ENCODE data around the gene SLC25A27.

SLC25A27 gene

GRCh38 chr6:46651006-46651405, 1.8 kb upstream of the SLC25A27 start:
- DNase-seq (ENCODE audit: low read depth in 2 of 2), result no peak

DNA sequence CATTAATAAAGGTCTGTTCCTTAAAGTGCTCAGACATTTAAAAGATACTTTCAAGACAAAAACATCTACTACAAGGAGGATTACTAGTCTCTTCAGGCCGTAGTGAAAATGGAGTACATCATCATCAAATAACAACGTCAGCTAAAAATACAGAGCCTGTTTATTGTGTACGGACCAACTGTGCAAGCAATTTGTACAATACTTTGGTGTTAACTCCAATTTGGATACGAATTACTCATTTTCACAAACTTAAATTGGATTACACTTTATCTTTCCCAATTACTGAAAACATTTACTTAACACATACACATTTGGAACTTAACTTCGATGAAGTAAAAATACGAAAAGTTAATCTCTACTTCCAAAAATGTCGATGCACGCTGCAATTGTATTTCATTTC, 959 bp upstream of the SLC25A27 start:
- DNase-seq (ENCODE audit: low read depth in 2 of 2), result no peak

DNA sequence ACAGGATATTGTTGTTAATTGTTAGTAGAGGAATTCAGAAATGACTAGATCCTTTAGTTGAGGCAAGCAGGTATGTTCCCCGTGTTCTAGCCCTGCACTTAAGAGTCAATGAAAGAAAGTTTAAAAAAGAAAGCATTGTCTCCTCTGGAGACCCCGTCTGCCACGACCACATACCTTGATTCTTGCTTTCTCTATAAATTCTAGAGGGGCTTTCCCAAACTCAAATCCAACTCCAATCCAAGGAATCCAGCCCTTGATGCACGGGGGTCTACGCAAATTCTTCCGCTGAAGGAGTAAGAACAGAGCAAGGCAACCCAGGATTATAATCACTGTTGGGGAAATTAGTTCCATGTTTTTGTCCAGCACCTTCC, 558 bp upstream of the SLC25A27 start:
- DNase-seq (ENCODE audit: low read depth in 2 of 2), result no peak

DNA sequence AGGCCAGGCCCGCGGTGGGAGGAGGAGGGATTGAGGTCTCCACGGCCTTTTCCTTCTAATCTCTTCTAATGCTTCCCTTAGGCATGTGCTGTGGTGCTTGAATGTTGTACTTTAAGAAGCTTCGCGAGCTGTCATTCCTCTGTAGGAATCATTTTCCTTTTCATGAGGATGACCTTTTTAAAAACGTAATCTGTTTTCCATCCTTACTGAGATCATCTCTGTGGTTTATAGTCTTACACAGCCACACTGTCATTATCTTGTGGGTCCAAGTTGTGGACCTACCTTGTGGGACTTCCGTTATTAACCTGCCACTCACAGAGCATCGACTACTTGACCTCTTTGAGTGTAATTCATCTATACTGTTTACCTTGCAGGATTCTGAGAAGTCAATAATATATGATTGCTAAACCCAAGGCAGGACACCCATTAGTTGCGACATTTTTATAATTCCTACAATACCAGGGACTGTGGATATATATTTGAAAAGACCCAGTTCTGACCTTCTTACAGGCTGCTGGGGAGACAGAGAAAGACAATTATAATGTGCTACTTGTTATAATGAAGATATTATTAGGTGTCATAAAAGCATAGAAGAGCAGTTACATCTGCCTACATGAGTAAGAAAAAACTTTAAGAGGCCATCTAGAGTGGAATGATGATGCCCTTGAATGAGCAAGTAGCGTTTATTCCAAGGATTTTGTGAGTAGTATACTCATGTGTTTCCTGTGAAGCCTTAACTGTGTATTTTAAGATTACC, 842 bp downstream of the SLC25A27 start:
- no peak for DNase-seq (ENCODE audit: low read depth in 2 of 2)

DNA sequence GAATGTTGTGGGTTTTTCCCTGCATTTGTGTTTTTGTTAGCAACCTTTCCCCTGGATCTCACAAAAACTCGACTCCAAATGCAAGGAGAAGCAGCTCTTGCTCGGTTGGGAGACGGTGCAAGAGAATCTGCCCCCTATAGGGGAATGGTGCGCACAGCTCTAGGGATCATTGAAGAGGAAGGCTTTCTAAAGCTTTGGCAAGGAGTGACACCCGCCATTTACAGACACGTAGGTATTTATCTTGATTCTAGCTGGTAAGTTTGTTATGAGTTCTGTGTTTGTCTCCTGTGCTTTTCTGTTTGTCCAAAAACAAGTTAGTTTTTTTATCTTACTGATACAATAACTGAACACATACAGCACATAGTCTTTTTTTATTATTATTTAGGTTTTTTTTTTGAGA, 3.0 kb downstream of the SLC25A27 start:
- DNase-seq (ENCODE audit: low read depth in 2 of 2), result no peak

DNA sequence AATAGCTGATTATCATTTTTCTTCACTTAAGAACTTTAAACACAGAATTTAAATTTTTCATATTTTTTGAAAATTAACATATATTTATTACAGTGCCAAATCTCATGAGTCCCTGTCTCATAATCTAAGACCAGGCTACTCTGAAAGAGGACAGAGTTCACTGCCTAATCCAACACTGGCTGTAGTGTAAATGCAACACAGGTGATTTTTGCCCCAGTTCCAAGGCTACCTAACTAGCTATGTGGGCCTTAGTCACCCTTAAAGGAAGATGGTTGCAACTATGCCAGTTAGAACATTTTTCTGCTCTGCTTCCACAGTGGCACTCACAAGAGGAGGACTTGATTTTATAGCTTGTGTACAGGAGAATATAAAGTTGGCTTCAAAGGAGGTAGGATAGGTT, 4.9 kb downstream of the SLC25A27 start:
- no peak for DNase-seq (ENCODE audit: low read depth in 2 of 2)

- no peak for DNase-seq (ENCODE audit: low read depth in 2 of 2)
Measured at GRCh38 chr6:46661483-46661882, 8.7 kb downstream of the SLC25A27 start.

DNA sequence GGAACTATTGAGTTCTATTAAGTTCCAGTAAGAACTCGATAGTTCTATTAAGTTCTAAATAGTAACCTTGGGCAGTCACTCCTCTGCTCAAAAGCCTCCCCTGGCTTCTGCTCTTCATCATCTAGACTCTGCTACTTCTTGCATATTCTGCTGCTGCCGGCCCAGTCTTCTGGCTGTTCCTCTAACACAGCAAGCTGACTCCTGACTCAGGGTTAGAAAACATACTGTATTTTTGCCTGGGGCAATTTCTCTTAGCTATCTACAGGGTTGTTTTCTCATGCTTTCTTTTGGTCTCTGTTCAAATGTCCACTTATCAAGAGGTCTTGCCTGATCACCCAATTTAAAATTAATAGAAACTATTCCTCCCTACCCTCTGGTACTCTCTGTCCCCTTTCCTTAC, 14.6 kb downstream of the SLC25A27 start:
- no peak for DNase-seq (ENCODE audit: low read depth in 2 of 2)

DNA sequence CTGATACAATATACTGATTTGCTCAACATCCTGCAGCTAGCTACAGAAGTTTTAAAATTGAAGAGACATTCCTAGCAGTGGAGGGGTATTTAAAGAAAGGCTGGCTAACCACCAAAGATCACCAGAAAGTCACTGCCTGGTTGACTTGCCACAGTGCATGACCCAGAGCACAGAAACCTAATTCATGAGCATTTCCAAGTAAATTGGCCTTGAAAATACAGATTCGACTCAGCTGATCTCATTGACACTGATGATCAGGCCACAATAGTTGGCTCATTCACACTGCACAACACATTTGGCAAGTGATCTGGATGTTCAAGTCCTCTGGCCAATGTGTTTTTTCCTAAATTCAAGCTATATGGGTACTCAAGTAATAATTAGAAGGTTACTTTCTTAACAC, 21.6 kb downstream of the SLC25A27 start:
- no peak for DNase-seq (ENCODE audit: low read depth in 2 of 2)

DNA sequence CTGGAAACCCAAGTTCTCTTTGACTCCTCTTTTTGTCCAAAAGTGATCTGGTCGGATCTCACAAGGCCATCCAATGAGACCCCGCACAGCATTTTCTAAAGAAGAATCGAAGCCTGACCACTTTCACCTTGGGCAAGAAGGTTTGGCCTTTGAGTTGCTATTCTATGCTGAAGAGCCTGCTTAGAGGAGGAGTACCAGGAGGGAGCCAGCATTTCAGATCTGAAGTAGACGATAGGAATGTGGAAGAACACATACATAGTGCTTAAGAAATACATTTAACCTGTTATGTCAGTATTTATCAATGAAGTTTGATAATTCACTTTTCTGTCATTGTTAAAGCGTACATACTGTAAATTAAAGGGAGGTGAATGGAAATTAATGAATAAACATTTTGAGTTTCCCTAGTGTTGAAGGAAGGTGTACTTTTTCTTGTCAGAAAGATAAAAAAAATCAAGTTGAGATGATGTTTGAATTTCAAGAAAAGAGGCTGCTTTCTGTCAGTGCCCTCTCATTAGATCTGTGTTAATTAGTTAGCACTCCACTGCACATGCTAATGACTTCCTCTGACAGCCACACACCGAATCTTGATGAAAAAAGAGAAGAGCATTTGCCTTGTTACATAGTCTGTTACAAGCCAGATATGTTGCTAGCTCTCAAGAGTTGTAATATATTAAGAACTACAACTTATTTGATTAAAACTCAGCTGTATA, 24.0 kb downstream of the SLC25A27 start:
- no peak for DNase-seq (ENCODE audit: low read depth in 2 of 2)

- DNase-seq (ENCODE audit: low read depth in 2 of 2), result no peak
Measured at GRCh38 chr6:46677314-46677654, 24.5 kb downstream of the SLC25A27 start.

DNA sequence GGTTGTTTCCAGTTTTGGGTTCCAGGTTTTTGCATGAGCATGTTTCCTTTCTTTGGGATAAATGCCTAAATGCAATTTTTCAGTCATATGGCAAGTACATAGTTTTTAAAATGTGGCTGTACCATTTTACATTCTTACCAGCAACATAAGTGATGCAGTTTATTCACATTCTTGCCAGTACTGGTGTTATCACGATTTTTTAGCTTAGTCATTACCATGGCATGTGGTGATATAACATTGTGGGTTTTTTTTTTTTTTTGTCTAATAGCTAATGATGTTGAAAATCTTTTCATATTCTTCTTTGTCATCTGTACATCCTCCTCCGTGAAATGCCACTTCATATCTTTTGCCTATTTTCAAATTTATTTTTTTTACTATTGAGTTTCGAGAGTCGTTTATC, 32.0 kb downstream of the SLC25A27 start:
- no peak for DNase-seq (ENCODE audit: low read depth in 2 of 2)

DNA sequence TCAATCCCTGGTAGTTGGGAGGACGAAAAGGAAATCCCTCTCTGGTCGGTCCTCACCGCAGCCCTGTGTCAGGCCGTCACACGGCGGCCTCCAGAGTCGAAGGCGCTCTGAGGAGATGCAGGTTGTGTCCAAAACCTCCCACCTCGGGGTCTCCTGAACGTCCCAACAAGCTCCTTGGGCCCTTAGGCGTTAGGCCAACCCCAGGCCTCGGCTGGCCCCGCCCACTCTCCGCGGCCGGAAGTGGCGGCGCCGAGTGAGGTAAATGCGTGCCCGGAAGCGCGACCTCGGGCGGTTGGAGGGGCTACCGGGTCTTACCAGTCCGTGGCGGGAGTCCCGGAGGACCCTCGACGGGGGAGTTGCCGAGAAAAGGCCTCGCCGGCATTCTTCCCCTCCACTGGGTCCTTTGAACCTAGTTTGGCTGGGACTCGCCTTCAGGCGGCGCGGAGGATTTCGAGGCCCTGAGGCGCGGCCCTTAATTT, 34.9 kb downstream of the SLC25A27 start, which contains the start of gene TDRD6:
TSS of gene TDRD6 (plus strand) at position 267 of the 479 bp plus-strand sequence. CDS start 244 bp downstream, outside the sequence.
- no peak for DNase-seq (ENCODE audit: low read depth in 2 of 2)

DNA sequence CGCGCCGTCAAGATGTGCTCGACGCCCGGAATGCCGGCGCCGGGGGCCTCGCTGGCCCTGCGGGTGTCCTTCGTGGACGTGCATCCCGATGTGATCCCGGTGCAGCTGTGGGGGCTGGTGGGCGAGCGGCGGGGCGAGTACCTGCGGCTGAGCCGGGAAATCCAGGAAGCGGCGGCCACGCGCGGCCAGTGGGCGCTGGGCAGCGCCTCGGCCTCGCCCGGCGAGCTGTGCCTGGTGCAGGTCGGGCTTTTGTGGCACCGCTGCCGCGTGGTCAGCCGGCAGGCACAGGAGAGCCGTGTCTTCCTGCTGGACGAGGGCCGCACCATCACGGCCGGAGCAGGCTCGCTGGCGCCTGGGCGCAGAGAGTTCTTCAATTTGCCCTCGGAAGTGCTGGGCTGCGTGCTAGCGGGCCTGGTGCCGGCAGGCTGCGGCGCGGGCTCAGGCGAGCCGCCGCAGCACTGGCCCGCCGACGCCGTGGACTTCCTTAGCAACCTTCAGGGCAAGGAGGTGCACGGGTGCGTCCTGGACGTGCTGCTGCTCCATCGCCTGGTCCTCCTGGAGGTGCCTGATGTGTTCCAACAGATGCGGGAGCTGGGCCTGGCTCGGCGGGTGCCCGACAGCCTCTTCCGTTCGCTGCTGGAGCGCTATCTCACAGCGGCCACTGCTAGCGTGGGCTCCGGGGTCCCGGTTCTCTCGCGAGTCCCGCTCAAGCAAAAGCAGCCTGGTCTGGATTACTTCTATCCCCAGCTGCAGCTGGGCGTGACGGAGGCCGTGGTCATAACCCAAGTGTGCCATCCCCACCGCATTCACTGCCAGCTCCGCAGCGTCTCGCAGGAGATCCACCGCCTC, 35.6 kb downstream of the SLC25A27 start:
- no peak for DNase-seq (ENCODE audit: low read depth in 2 of 2)

GRCh38 chr6:46688966-46689335, 36.2 kb downstream of the SLC25A27 start:
- no peak for DNase-seq (ENCODE audit: low read depth in 2 of 2)

DNA sequence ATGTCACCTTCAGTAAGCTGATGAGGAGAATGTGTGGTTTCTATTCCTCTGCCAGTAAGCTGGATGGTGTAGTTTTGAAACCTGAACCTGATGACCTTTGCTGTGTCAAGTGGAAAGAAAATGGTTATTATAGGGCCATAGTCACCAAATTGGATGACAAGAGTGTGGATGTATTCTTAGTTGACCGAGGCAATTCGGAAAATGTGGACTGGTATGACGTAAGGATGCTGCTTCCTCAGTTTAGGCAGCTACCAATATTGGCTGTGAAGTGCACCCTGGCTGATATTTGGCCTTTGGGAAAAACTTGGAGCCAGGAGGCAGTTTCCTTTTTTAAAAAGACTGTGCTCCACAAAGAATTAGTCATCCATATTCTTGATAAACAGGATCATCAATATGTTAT, 36.9 kb downstream of the SLC25A27 start:
- no peak for DNase-seq (ENCODE audit: low read depth in 2 of 2)

DNA sequence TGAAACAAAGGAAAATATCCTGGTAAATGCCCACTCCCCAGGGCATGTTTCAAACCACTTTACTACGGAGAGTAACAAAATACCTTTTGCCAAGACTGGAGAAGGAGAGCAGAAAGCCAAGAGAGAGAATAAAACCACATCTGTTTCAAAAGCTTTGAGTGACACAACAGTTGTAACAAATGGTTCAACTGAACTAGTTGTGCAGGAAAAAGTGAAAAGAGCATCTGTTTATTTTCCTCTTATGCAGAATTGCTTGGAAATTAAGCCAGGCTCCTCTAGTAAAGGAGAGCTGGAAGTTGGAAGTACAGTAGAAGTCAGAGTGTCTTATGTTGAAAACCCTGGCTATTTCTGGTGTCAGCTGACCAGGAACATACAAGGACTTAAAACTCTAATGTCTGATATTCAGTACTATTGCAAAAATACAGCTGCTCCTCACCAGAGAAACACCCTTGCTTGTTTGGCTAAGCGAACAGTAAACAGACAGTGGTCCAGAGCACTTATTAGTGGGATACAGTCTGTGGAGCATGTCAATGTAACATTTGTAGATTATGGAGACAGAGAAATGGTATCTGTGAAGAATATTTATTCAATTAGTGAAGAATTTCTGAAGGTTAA, 37.5 kb downstream of the SLC25A27 start:
- no peak for DNase-seq (ENCODE audit: low read depth in 2 of 2)

DNA sequence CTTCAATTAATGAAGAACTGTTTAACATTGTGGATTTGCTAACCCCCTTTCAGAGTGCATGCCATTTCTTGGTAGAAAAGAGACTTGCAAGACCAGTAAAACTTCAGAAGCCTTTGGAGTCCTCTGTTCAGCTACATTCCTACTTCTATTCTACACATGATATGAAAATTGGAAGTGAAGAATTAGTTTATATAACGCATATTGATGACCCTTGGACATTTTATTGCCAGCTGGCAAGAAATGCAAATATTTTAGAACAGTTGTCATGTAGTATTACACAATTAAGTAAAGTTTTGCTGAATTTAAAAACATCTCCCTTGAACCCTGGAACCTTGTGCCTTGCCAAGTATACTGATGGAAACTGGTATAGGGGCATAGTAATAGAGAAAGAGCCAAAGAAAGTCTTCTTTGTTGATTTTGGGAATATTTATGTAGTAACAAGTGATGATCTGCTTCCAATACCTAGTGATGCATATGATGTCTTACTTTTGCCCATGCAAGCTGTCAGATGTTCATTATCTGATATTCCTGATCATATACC, 38.2 kb downstream of the SLC25A27 start:
- DNase-seq (ENCODE audit: low read depth in 2 of 2), result no peak

- DNase-seq (ENCODE audit: low read depth in 2 of 2), result no peak
Measured at GRCh38 chr6:46699970-46700369, 47.2 kb downstream of the SLC25A27 start.

DNA sequence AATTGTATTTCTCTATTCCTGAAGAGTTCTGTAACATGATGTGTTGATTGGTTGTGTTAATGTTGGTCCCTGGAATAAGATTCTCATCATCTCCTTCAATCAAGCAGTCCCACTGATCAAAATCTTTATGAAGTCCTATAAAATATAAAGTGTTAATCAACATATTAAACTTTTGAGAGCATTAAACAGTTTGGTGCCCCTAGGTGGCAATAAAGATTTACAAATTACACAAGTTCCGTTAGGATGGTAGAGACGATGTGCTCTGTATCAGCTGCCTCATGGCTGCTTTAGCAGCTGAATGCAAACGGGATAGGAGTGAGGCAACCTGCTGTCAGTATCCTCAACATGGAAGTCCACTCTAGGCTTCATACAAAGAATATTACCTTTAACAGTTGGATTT, 51.8 kb downstream of the SLC25A27 start:
- no peak for DNase-seq (ENCODE audit: low read depth in 2 of 2)

- DNase-seq (ENCODE audit: low read depth in 2 of 2), result no peak
Measured at GRCh38 chr6:46706464-46706863, 53.7 kb downstream of the SLC25A27 start.

DNA sequence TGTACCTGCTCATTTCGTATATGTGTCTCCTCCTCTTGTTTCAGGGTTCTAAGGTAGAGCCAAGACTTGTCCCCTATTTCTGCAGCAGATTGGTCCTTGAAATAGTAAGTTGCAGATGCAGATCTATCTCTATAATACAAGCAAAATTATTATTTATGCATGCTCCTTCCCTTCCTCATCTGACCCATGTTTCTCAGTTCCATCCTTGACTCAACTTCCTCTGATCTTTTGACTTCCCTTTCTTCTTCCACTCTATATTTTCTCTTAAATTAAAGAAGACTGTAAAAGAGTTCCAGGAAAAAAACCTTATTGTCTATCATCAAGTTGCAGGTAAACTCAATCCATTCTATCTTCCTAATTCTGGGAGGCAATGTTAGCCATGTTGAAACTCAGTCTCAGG, 58.7 kb downstream of the SLC25A27 start:
- DNase-seq (ENCODE audit: low read depth in 2 of 2), result no peak

Measured in stimulated activated CD8-positive, alpha-beta memory T cell treated with anti-CD3 and anti-CD28 coated beads, Interleukin-15, amount 100 ng/mL, for 48 hours (primary cell).